ENCODE measurements around the gene VWC2. TPM values are rescaled to one million over a fixed set of nuclear protein-coding genes. Genes with fewer than 3 reads are reported as not detected.

The VWC2 gene
- total and polyA plus RNA-seq, 2 of the 8 experiments (the other 6 are each of a cell fraction or from before 2014, with no cell fraction given) = 0.24 to 0.30 TPM

DNA sequence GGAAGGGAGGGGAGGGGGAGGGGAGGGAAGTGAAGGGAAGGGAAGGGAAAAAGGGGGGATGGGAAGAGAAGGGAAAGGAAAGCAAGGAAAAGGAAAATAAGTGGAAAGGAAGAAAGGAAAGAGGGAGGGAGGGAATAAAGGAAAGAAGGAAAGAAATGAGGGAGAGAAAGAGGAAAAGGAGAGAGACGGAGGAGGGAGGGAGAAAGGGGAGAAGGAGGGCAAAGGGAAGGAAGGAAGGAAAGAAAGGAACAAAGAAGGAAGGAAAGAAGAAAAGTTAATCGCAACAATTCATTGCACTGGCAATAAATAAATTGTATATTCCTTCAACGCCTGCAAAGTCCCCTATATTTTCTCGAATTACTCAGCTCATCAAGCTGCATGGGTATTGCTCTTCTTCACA lies 2.6 kb upstream of the VWC2 start:
- Histone ChIP-seq H3K23ac (ENCODE audit: insufficient read length) (no peak overlapping the region), H2BK12ac (ENCODE audit: low read depth, low read length) (no peak overlapping the region), H4K5ac (ENCODE audit: insufficient read length, low read depth, low read length) (no peak overlapping the region), H3K27ac (ENCODE audit: low read depth, low read length) (no peak overlapping the region), H2BK120ac (replicated peaks; ENCODE audit: low read depth, low read length) (no peak overlapping the region), H4K8ac (ENCODE audit: extremely low read depth, insufficient read depth, low read length) (no peak overlapping the region), H3K14ac (ENCODE audit: insufficient read length) (no peak overlapping the region), H3K4me2 (ENCODE audit: insufficient read depth in 1 of 2, low read depth in 2 of 2, low read length in 2 of 2) (no peak overlapping the region), H2AFZ (ENCODE audit: low read length) (no peak overlapping the region), H3K79me2 (ENCODE audit: control insufficient read depth in 1 of 2, insufficient read depth in 2 of 2, low read length in 2 of 2) (no peaks in the 10 kb centered on the region), H2AK5ac (ENCODE audit: low read depth, low read length) (no peak overlapping the region), H3K23me2 (ENCODE audit: low read depth, low read length) (peaks cover 24% of the 10 kb centered on the region; the same call in 1 of the 2 replicates), H3K4ac (replicated peaks; ENCODE audit: insufficient read length, low read depth, low read length) (no peak overlapping the region), H3K79me1 (ENCODE audit: low read depth, low read length) (no peaks in the 10 kb centered on the region), H2BK15ac (ENCODE audit: low read length) (no peak overlapping the region), H3K27me3 (replicated peaks in 1 of 4; ENCODE audit: control insufficient read depth in 3 of 4, extremely low read depth in 1 of 4, insufficient read depth in 3 of 4, low read length in 3 of 4) (peaks cover 26 to 53% (median 47%) of the 10 kb centered on the region in 4 experiments), H3K18ac (ENCODE audit: extremely low read depth, low read length) (no peak overlapping the region), H2BK20ac (ENCODE audit: low read length) (no peak overlapping the region), H4K20me1 (replicated peaks in 1 of 2; ENCODE audit: control insufficient read depth in 1 of 2, insufficient read depth in 2 of 2, low read length in 2 of 2) (no peaks in the 10 kb centered on the region), H2BK5ac (ENCODE audit: low read depth, low read length) (no peak overlapping the region), H4K91ac (replicated peaks; ENCODE audit: insufficient read length, low read length) (no peak overlapping the region), H3K4me3 (ENCODE audit: extremely low read depth in 1 of 4, insufficient read depth in 2 of 4, low read depth in 3 of 4, low read length in 4 of 4) (no peak overlapping the region), H3K9me3 (ENCODE audit: insufficient read depth in 2 of 2, low read depth in 1 of 2, low read length in 1 of 2) (no peaks in the 10 kb centered on the region), H3K4me1 (replicated peaks in 1 of 4; ENCODE audit: control insufficient read depth in 3 of 4, insufficient read depth in 4 of 4, low read length in 3 of 4) (peaks cover 0 to 5% (median 2%) of the 10 kb centered on the region in 4 experiments; a peak in 2 of 7 replicates), H3K36me3 (ENCODE audit: control insufficient read depth in 2 of 4, insufficient read depth in 4 of 4, low read length in 3 of 4) (no peaks in the 10 kb centered on the region), H3K56ac (replicated peaks; ENCODE audit: insufficient read length, low read depth, low read length) (no peak overlapping the region), H3K9ac (replicated peaks in 1 of 4; ENCODE audit: extremely low read depth in 1 of 4, low read depth in 3 of 4, low read length in 3 of 4) (no peak overlapping the region)
- DNase-seq (ENCODE audit: low read depth in 1 of 2, low spot score in 2 of 2) (no peak), FAIRE-seq (no peak)
- ChIA-PET POLR2A (ENCODE audit: partially characterized antibody) (no interaction called here), CTCF (ENCODE audit: partially characterized antibody) (no interaction called here)
- 72 to 83% methylated on average over 1 to 4 of the region's 4 CpGs for WGBS, 2 experiments (ENCODE audit: extremely low coverage in 1 of 2, insufficient coverage in 1 of 2, insufficient read length in 1 of 2, insufficient replicate concordance in 2 of 2, low coverage in 1 of 2, low lambda C conversion rate in 2 of 2, missing lambda C conversion rate in 1 of 2)
- TF ChIP-seq TBP (IDR thresholded peaks at IDR 0.05; ENCODE audit: low read depth, low read length) = no peak
- no peak for TF ChIP-seq RXRA (IDR thresholded peaks at IDR 0.05; ENCODE audit: insufficient read depth, low read depth, low read length)
- TF ChIP-seq HDAC6 (IDR thresholded peaks at IDR 0.05; ENCODE audit: low read depth, low read length) = no peak
- no peak for TF ChIP-seq GTF2F1 (IDR thresholded peaks at IDR 0.05; ENCODE audit: borderline replicate concordance, low read depth, low read length)
- no peak for TF ChIP-seq EP300 (IDR thresholded peaks at IDR 0.05; ENCODE audit: borderline replicate concordance in 1 of 2, low read depth in 2 of 2, low read length in 2 of 2)
- TF ChIP-seq GABPA (IDR thresholded peaks at IDR 0.05; ENCODE audit: borderline replicate concordance, insufficient read depth, low read length) = no peak
- TF ChIP-seq SAP30 (IDR thresholded peaks at IDR 0.05; ENCODE audit: insufficient read depth, insufficient replicate concordance, low read length) = no peak
- TF ChIP-seq CREB1 (IDR thresholded peaks at IDR 0.05) = no peak
- TF ChIP-seq KDM1A (IDR thresholded peaks at IDR 0.05; ENCODE audit: borderline replicate concordance, low read length) = no peak
- TF ChIP-seq CHD1 (IDR thresholded peaks at IDR 0.05; ENCODE audit: low read depth, low read length) = no peak
- no peak for TF ChIP-seq KDM4A (IDR thresholded peaks at IDR 0.05; ENCODE audit: low read depth, low read length, severe bottlenecking)
- no peak for TF ChIP-seq SUZ12 (IDR thresholded peaks at IDR 0.05; ENCODE audit: low read length)
- TF ChIP-seq SRF (IDR thresholded peaks at IDR 0.05; ENCODE audit: low read depth, low read length) = no peak
- no peak for TF ChIP-seq SP2 (IDR thresholded peaks at IDR 0.05; ENCODE audit: low read length)

Measured in H1 (cell line).